GM12891 (cell line): ENCODE results near the gene ANP32A.

ENCODE experiments used
- DNase-seq: peaks from one replicate; pipeline ENCODE4 v3.0.0; 2011; ENCODE audit warnings: low spot score; ENCODE audit not compliant: insufficient read length
- FAIRE-seq: peaks from 2 replicates; lab custom pipeline; 2011; peaks lifted over from hg19 to GRCh38; lab: Jason Lieb, UNC
- PAX5 ChIP-seq: IDR thresholded peaks from 2 replicates; pipeline ENCODE4 v1.6.1; 2011; ENCODE audit warnings: low read length, moderate library complexity, mild to moderate bottlenecking; ENCODE audit not compliant: insufficient read depth, severe bottlenecking
- POLR2A ChIP-seq: IDR thresholded peaks from 2 replicates; pipeline ENCODE4 v1.6.1; 2011; ENCODE audit warnings: low read depth, low read length, control low read depth
- POLR2AphosphoS5 ChIP-seq: IDR thresholded peaks from 2 replicates; pipeline ENCODE4 v1.6.1; 2011; ENCODE audit warnings: low read depth, low read length, control low read depth
- POU2F2 ChIP-seq: IDR thresholded peaks from 2 replicates; pipeline ENCODE4 v1.6.1; 2011; ENCODE audit warnings: low read depth, mild to moderate bottlenecking, control low read depth, low read length, moderate library complexity
- SPI1 ChIP-seq: IDR thresholded peaks from 2 replicates; pipeline ENCODE4 v1.6.1; 2011; ENCODE audit warnings: low read depth, low read length, control low read depth
- TAF1 ChIP-seq: IDR thresholded peaks from 2 replicates; pipeline ENCODE4 v1.6.1; 2011; ENCODE audit warnings: low read depth, low read length, control low read depth

ANP32A gene

GRCh38 chr15:68844856-68845550, 24.3 kb upstream of the ANP32A start:
- TF ChIP-seq POLR2A (no peak), POU2F2 (no peak), POLR2AphosphoS5 (no peak), PAX5 (no peak), SPI1 (no peak), TAF1 (no peak)
- FAIRE-seq = no peak

DNA sequence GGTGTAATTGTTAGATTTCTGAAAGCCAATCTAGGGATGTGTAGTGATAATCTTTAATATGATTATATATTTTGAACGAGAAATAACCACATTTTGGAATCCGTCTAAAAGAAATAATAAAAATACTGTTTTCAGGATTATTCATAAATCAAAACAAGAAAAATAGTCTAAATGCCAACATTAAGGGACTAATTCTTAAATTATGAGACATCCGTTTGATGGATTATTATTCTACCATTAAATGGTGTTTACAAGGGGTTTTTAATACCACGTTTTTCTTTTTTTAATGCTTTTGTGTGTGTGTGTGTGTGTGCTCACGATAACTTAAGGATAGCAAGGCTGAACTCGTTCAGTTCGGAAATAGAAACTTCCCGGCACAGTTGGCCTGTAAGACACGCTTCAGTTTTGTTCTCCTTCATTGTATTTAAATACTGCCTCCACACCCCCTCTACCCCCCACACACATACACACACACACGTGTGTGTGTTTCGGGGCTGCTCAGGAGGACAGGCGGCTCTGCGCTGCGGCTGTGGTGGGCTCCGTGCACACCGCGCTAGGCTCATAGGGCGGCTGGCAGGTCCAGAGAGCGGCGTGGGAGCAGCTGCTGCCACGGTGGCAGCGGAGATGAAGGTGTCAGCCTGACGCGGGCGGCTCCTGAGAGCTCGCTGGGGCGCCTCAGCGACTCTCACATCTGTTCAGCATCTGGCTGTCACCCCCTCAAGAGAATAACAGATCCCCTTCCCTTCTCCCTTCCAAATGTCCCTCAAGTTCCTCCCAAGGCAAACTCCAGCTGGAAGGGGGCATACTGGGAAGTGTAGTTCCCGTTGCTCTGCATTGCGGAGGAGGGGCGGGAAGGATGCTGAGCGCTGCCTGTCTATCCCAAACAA, 23.0 kb upstream of the ANP32A start:
- TF ChIP-seq POLR2AphosphoS5 (no peak), SPI1 (no peak), POU2F2 (no peak), POLR2A (no peak), PAX5 (no peak), TAF1 (no peak)
- no peak for DNase-seq
- peak; percentile 26 for FAIRE-seq

More at GRCh38 chr15:68844856-68845550, 24.3 kb upstream of the ANP32A start:
- no peak for DNase-seq

GRCh38 chr15:68842958-68843357, 22.3 kb upstream of the ANP32A start:
- DNase-seq (no peak), FAIRE-seq (no peak)
- TF ChIP-seq POU2F2 = no peak

DNA sequence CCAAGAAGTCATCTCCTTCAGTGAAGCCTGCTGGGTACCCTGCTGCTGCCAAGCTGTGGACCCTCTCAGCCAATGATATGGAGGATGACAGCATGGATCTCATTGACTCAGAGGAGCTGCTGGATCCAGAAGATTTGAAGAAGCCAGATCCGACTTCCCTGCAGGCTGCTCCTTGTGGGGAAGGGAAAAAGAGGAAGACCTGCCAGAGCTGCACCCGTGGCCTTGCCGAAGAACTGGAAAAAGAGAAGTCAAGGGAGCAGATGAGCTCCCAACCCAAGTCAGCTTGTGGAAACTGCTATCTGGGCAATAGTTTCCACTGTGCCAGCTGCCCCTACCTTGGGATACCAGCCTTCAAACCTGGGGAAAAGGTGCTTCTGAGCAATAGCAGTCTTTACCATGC, 13.7 kb upstream of the ANP32A start:
- TF ChIP-seq PAX5 (no peak), TAF1 (no peak), POLR2AphosphoS5 (no peak), POU2F2 (no peak), SPI1 (no peak), POLR2A (no peak)
- DNase-seq (no peak), FAIRE-seq (no peak)

- TF ChIP-seq POLR2A = no peak
- TF ChIP-seq SPI1 = no peak
- FAIRE-seq = no peak
- DNase-seq = no peak
These were observed 13.1 kb upstream of the ANP32A start for GRCh38 chr15:68833700-68834331.

DNA sequence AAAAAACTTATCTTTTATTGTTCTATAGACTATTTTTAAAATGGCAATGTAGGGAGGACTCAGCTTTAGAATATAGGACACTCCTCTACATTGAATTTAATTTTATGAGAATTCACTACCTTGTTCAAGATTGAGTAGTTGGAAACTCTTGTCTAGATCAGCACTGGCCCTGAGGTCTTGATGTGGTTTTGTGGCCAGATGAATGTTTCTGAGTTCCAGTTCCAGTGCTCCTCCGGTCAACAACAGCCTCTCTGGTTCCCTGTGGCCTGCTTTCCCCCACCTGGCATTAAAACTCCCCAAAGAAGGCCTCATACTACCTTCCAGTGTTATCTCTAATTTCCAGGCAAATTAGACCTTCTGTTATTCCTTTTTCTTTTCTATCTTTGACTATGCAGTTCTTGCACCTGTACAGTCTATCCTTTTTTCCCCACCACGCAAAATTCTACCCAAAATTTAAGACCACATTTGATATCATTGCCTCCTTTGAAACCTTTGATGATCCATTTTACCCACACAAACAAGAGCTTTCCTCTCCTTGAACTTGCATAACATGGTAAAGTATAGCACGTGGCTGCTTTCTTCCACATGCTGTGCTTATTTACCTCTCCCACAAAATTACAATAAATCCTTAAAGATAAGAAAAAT, 9.6 kb upstream of the ANP32A start:
- FAIRE-seq (no peak), DNase-seq (no peak)
- no peak for TF ChIP-seq SPI1
- no peak for TF ChIP-seq POU2F2
- TF ChIP-seq POLR2AphosphoS5 = no peak
- TF ChIP-seq TAF1 = no peak
- TF ChIP-seq POLR2A = no peak
- TF ChIP-seq PAX5 = no peak

- DNase-seq (no peak), FAIRE-seq (peak; percentile 78)
- TF ChIP-seq POLR2AphosphoS5 = no peak
These were observed 8.4 kb upstream of the ANP32A start for GRCh38 chr15:68829068-68829467.

GRCh38 chr15:68823561-68823960, 2.9 kb upstream of the ANP32A start:
- FAIRE-seq = no peak
- TF ChIP-seq POU2F2 = no peak
- TF ChIP-seq POLR2AphosphoS5 = no peak
- TF ChIP-seq PAX5 = no peak
- TF ChIP-seq SPI1 = no peak
- TF ChIP-seq TAF1 = no peak
- no peak for TF ChIP-seq POLR2A
- no peak for DNase-seq

GRCh38 chr15:68822818-68823217, 2.1 kb upstream of the ANP32A start:
- TF ChIP-seq SPI1 = no peak
- no peak for TF ChIP-seq TAF1
- TF ChIP-seq POLR2AphosphoS5 = no peak
- no peak for TF ChIP-seq PAX5
- TF ChIP-seq POU2F2 = no peak
- TF ChIP-seq POLR2A = no peak
- FAIRE-seq = no peak
- no peak for DNase-seq
